Measurements from ENCODE around the gene LIN7A. TPM values are rescaled to one million over a fixed set of nuclear protein-coding genes. Genes with fewer than 3 reads are reported as not detected.

LIN7A gene
- total RNA-seq, 1 experiment from 2014 or later = 10.0 TPM

DNA sequence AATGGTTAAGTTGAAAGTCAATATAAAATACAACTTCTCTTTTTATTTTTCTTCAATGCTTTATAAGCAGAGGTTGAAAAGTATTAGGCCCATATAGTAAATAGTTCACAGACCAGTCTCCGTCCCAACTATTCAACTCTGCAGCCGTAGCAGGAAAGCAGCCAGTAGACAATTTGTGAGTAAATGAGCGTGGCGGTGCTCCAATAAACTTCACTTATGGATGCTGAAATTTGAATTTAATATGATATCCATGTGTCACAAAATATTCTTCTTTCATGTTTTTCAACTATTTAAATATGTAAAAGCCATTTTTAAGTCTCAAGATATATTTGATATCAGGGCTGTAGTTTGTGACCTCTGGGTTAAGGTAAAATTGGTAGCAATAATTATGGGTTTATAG is 17.7 kb downstream of the LIN7A start:
- Histone ChIP-seq H3K36me3 (ENCODE audit: insufficient read depth, low read length, poor library complexity, severe bottlenecking) (no peaks in the 10 kb centered on the region), H3K9me3 (ENCODE audit: low read depth, low read length, poor library complexity, severe bottlenecking) (no peaks in the 10 kb centered on the region), H3K4me1 (ENCODE audit: insufficient read depth, low read length, poor library complexity, severe bottlenecking) (no peaks in the 10 kb centered on the region), H3K4me3 (ENCODE audit: low read depth, low read length, poor library complexity, severe bottlenecking) (no peak overlapping the region), H3K27me3 (replicated peaks; ENCODE audit: insufficient read depth, low read depth, low read length, poor library complexity) (no peaks in the 10 kb centered on the region), H3K27ac (ENCODE audit: low read depth, low read length, poor library complexity, severe bottlenecking) (no peak overlapping the region)
- TF ChIP-seq, protein P1, sequence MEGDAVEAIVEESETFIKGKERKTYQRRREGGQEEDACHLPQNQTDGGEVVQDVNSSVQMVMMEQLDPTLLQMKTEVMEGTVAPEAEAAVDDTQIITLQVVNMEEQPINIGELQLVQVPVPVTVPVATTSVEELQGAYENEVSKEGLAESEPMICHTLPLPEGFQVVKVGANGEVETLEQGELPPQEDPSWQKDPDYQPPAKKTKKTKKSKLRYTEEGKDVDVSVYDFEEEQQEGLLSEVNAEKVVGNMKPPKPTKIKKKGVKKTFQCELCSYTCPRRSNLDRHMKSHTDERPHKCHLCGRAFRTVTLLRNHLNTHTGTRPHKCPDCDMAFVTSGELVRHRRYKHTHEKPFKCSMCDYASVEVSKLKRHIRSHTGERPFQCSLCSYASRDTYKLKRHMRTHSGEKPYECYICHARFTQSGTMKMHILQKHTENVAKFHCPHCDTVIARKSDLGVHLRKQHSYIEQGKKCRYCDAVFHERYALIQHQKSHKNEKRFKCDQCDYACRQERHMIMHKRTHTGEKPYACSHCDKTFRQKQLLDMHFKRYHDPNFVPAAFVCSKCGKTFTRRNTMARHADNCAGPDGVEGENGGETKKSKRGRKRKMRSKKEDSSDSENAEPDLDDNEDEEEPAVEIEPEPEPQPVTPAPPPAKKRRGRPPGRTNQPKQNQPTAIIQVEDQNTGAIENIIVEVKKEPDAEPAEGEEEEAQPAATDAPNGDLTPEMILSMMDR (conservative IDR thresholded peaks at IDR 0.05; ENCODE audit: low read depth, low read length) = no peak
- intact Hi-C loops (cut with micrococcal nuclease; ENCODE audit: unreplicated experiment) = no loop called here
- CTCF ChIA-PET = no interaction called here
- DNase-seq (ENCODE audit: low spot score) = no peak
- POLR2A ChIA-PET (ENCODE audit: low non-redundant PET) = no interaction called here
- no TSS peak for BruUV-seq (replicated peaks)

DNA sequence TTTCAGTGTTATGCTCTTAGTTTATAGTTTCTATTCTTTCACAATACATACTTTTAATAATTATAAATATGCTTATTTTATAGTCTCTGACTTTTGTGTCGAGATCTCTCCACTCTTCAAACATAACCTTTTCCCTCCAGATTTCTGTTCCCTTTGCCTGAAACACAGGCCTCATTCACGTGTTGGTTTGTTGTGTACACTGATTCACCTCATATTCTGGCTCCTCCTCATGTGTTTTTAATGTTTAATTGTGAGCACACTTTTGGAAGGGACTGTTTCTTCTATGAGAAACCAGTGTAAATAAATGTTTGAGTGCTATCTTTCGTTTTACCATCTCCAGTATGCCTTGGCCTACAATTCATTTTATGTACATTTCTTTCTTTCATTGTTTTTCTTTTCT is 20.1 kb downstream of the LIN7A start:
- TF ChIP-seq EZH2 (IDR thresholded peaks at IDR 0.05; ENCODE audit: borderline replicate concordance, low read depth, low read length, poor library complexity, severe bottlenecking) = no peak
- TF ChIP-seq, protein P1 (conservative IDR thresholded peaks at IDR 0.05; ENCODE audit: low read depth, low read length) = no peak
- ChIA-PET POLR2A (ENCODE audit: low non-redundant PET) (interaction anchor here (0.6 kb wide), 1 partner anchor 12 kb away, joined by 3 read pairs; no protein-coding TSS in a partner anchor), CTCF (no interaction called here)
- H3K27ac ChIP-seq (ENCODE audit: low read depth, low read length, poor library complexity, severe bottlenecking) = no peak overlapping the region
- H3K27me3 ChIP-seq (replicated peaks; ENCODE audit: insufficient read depth, low read depth, low read length, poor library complexity) = no peaks in the 10 kb centered on the region
- no peak overlapping the region for H3K4me3 ChIP-seq (ENCODE audit: low read depth, low read length, poor library complexity, severe bottlenecking)
- intact Hi-C loops (cut with micrococcal nuclease; ENCODE audit: unreplicated experiment) = no loop called here
- peaks cover 5% of the 10 kb centered on the region for H3K4me1 ChIP-seq (ENCODE audit: insufficient read depth, low read length, poor library complexity, severe bottlenecking)
- BruUV-seq (replicated peaks) = no TSS peak
- H3K9me3 ChIP-seq (ENCODE audit: low read depth, low read length, poor library complexity, severe bottlenecking) = no peaks in the 10 kb centered on the region
- DNase-seq (ENCODE audit: low spot score) = no peak
- no peaks in the 10 kb centered on the region for H3K36me3 ChIP-seq (ENCODE audit: insufficient read depth, low read length, poor library complexity, severe bottlenecking)

DNA sequence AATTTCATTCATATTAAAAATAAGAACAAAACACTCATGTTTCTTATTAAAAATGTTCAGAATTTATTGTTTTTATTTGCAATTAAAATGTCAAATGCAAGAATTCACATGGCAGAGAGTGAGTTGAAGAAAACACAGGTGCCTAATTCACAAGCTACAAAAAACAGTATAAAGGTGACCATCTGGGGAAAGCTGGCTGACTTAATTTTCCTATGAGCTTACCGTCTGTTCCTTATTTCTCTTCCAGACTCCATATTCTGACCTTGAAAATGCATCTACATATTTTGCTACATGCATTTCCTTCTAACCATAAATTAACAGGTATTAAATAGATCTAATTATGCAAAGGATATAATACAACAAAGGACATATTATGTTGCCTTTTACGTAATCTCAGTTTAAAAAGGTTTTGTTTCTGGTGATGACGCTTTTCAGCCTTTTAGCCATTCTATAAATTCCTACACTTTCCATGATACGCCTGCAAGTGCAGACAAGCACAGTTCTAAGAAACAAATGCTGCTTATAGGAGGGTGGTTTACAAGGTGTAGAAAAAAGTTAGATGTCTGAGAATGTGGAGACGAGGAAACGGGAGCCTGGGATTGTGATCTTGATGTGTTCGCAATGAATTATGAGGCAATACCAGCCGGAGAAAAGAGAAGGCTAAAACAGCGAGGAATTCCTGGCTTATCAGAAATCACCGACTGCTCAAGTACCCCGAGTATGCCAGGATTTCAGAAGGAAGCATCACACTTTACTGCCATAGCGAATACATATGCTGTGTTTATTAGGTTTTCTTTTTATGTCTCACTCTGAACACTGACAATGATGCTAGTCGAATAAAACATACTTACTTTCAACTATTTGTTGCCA is 24.6 kb downstream of the LIN7A start:
- no peaks in the 10 kb centered on the region for H3K36me3 ChIP-seq (ENCODE audit: insufficient read depth, low read length, poor library complexity, severe bottlenecking)
- no peak overlapping the region for H3K27ac ChIP-seq (ENCODE audit: low read depth, low read length, poor library complexity, severe bottlenecking)
- intact Hi-C loops (cut with micrococcal nuclease; ENCODE audit: unreplicated experiment) = no loop called here
- CTCF ChIA-PET = no interaction called here
- peaks cover 9% of the 10 kb centered on the region for H3K4me1 ChIP-seq (ENCODE audit: insufficient read depth, low read length, poor library complexity, severe bottlenecking)
- TF ChIP-seq EZH2 (IDR thresholded peaks at IDR 0.05; ENCODE audit: borderline replicate concordance, low read depth, low read length, poor library complexity, severe bottlenecking) = no peak
- TF ChIP-seq, protein P1 (conservative IDR thresholded peaks at IDR 0.05; ENCODE audit: low read depth, low read length) = no peak
- BruUV-seq (replicated peaks) = no TSS peak
- H3K9me3 ChIP-seq (ENCODE audit: low read depth, low read length, poor library complexity, severe bottlenecking) = no peaks in the 10 kb centered on the region
- no peak for DNase-seq (ENCODE audit: low spot score)
- no peak overlapping the region for H3K4me3 ChIP-seq (ENCODE audit: low read depth, low read length, poor library complexity, severe bottlenecking)
- no peaks in the 10 kb centered on the region for H3K27me3 ChIP-seq (replicated peaks; ENCODE audit: insufficient read depth, low read depth, low read length, poor library complexity)
- POLR2A ChIA-PET (ENCODE audit: low non-redundant PET) = no interaction called here
